Transverse colon (tissue), 3 donors: ENCODE data around the gene OR7A10.

ENCODE experiments used
- CTCF ChIP-seq, 5 experiments: fragments of 200-600 bp in 3 of 5; fragments of 450-650 bp in 2 of 5; sonication (generic) in 3 of 5; IDR thresholded peaks; 1 replicate in 2 of 5; 2 replicates in 3 of 5; pipeline ENCODE4 v1.5.1; 2016 to 2017; ENCODE audit warnings: antibody characterized with exemption in 5 of 5, inconsistent platforms in 3 of 5, mild to moderate bottlenecking in 2 of 5, moderate library complexity in 1 of 5
- POLR2A ChIP-seq: fragments of 450-650 bp; IDR thresholded peaks from one replicate; pipeline ENCODE4 v1.6.1; 2016; ENCODE audit warnings: antibody characterized with exemption, mild to moderate bottlenecking, moderate library complexity

DNA sequence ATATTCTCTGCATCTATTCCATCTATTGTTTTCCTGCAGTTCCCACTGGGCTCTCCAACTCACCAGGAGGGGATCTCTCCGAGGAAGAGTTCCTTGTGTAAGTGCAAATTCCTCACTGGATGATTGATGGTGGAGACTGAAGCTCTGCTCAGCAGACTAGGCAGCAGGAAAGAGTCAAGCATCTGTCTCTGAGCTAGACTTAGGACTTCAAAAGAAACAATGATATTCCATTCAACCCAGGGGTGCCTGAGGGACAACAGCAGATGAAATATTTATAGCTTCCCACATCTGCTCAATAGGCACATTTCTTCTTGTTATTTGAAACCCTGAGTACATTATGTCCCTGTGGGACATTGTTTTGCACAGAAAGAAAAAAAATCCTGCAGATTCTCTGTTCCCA lies 13.7 kb downstream of the OR7A10 start, which contains the start of the genes OR7A5 and OR7C1:
- TF ChIP-seq CTCF (IDR thresholded peaks at IDR 0.05) (no peak), POLR2A (no peak)
